Stimulated activated CD8-positive, alpha-beta memory T cell treated with anti-CD3 and anti-CD28 coated beads, Interleukin-12 subunit alpha, Interleukin-12 subunit beta, amount 100 ng/mL, for 24 hours (primary cell): ENCODE measurements around the gene NPC2.
"Not testable (repeated sequence)": the region's sequence is repeated elsewhere in the genome, so short reads cannot be mapped to it uniquely, and the experiment has no call there.

Source experiments
- DNase-seq: peaks from one replicate; pipeline ENCODE4 v3.0.0-alpha.2; 2020; ENCODE audit errors: extremely low read depth

NPC2 gene

DNA sequence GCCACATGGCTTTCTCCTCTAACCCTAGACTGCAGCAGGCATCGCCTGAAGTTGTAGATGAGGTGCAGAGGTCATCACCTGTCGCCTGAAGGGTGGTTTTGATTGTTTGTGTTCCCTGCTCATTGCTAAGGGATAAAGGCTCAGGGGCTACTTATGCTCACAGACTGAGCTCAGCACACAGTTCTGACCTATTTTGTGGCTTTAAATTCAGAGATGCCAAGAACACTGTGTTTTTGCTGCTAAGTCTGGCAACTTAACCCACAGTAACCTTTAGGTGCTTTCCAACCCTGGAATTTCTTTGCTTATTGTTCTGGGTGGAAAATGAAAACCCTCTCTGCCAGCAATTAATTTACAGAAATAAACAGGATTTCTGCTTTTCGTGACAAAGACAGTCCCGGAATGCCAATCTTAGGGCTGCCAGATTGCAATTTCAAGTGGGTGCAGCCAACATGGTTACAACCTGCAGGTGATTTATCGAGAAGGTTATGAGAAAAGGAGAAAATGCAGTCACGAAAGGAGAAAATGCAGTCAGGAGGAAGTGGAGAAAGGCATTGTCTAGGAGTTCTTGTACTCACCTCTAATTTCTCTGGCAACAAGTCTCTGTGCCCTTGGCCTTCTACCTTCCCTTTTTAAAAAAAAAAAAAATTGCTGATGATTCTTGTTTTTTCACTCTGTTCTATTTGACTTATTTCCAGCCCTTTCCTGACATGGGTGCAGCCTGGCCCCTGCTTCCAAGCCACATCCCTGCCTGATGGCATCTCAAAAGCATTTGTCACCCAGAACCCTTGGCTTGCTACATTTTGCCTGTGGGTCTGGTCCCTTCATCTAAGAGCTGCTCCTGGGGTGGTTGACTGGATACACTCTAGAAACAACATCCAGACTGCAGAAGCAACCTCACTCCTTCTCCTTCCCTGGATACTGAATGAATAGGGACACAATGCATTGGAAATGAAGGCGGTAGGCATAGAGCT lies 23.3 kb downstream of the NPC2 start:
- no peak for DNase-seq

DNA sequence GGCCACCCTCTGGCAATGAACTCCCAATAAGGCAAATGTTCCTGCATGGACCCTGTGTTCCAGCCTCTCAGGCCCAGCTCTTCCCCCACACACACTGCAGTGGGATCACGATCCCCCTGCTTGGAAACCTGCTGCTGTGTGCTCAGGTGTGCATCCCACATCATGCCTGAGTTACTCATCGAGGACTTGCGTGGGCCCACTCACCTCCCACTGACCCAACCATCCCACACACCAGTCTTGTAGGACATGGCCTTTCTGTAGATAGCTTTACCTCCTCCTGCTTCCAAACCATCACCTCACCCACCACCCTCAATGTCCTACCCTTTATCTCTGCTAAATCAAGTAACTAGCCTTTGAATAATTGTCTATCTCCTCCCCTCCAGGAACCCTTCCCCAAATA lies 24.6 kb downstream of the NPC2 start:
- no peak for DNase-seq

DNA sequence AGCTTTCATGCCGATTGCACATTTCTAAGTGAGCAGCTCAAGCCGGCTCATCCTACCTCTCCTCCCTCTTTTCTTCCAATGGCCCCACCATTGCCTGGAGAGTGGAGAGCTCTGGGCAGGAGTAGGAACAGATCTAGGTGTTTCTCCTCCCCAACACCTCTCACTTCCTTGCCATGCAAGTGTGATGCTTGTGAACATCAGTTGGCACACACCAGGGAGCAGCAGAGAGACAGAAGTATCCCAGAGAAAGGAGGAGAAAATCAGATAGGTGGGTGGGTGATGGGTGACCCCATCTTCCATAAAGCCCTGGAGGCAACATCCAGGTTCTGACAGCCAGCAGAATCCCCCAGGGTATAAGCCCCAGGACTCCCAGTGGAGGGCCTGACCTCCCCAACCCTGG lies 27.8 kb downstream of the NPC2 start:
- DNase-seq, result no peak

DNA sequence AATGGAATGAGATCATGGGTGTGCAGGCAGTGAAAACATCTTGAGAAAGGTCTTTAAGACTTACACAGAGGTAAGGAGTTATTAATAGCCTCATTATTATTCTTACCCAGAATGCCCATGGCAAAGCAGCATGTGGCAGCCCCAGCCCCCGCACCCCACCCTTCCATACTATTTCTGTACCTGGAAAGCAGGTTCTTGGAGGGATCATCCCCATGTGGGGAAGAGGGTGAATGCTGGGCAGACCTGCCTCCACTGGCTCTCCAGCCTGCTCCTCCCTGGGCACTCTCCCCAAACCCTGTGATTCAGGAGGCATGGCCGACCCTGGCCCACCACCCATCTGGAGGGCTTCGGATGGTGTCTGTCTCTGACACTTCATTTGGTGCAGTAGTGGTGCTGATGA lies 28.3 kb downstream of the NPC2 start:
- no peak for DNase-seq

DNA sequence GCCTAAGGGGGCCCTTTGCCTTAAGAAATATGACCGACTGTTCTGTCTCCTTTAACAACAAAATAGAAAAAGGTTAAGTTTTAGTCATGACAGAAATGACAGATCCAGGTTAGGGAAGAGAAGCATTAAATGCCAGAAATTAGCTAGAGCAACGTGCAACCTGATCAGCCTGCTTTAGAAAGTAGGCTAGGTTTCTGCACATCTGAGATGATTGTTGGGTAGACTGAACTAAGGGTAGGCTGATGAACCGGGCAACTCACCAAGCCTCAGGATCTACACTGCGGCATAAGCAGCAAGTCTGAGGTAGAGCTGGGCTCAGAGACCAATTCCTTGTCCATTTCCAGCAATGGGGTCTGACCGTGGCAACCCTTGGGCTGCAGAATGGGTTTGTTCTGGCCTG lies 29.4 kb downstream of the NPC2 start:
- DNase-seq, result no peak

DNA sequence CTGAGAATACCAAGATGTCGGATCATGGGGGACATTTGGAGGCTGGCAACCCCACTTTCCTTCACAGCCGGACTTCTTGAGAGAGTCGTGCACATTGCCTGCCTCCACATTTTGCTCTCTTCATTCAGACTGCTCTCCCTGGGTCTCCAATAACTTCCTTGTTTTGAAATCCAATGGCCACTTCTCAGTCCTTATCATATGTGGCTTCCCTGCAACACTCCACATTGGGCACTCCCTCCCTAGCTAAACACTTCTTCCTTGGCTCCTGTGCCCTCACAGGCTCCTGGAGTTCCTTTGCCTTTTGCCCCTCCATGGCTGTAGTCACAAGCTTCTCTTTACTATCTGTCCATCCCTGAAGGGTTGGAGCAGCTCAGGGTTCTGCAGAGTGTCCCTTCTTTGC lies 30.1 kb downstream of the NPC2 start:
- no peak for DNase-seq

DNA sequence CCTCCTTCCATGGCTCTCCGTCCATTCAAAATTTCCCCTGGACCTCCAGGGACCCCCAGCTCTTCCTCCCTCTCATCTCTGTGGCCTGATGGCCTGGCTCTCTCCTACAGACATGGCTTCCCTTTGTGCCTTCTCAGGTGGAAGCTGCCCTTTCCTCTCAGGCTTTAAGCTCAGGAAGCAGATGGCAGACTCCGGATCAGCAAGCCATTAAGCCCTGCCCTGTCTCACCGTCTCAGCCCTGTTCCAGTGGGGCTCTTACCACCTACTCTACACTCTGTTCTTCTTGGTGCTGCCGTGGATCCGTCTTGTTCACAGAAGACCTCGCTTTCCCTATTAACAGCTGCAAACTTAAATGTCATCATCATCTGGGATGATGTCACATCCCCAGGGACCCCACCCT lies 33.1 kb downstream of the NPC2 start:
- no peak for DNase-seq

DNA sequence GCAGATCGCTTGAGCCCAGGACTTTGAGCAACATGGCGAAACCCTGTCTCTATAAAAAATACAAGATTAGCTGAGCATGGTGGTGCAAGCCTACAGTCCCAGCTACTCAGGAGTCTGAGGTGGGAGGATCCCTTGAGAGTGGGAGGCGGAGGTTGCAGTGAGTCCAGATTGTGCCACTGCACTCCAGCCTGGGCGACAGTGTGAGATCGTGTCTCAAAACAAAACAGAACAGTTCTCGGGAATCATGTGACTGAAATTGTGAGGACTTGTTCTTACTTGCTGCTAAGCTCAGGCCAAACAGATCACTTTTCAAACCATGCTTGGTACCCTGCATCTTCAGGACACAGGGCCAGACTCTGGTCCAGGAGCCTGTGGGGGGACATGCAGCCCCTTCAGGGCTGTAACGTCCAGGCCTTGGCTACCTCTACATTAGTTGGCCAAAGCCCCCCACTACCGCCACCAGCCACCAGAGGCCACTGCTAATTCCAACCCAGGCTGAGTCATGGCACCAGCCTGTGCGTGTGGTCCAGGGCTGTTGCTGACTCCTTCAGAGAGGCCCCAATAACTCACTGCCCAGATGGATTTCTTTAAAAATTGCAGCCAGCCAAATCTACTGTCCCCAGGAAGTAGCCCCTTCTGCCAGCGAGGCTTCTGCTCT lies 33.7 kb downstream of the NPC2 start:
- DNase-seq, result no peak

DNA sequence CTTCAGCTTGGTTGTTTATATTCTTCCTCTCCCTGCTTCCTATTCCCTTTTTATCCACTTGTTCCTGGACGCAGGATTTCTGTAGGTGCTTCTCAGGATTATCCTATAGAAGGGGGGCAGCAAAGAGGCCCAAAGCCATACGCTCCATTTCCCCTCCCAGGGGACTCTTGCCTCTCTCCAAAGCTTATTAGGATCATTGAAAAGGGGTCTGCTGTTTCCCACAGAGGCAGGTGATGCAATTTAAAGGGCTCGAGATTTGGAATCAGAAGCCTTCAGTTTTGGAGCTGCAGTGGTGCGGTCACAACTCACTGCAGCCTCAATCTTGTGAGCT lies 35.6 kb downstream of the NPC2 start:
- DNase-seq, result no peak

DNA sequence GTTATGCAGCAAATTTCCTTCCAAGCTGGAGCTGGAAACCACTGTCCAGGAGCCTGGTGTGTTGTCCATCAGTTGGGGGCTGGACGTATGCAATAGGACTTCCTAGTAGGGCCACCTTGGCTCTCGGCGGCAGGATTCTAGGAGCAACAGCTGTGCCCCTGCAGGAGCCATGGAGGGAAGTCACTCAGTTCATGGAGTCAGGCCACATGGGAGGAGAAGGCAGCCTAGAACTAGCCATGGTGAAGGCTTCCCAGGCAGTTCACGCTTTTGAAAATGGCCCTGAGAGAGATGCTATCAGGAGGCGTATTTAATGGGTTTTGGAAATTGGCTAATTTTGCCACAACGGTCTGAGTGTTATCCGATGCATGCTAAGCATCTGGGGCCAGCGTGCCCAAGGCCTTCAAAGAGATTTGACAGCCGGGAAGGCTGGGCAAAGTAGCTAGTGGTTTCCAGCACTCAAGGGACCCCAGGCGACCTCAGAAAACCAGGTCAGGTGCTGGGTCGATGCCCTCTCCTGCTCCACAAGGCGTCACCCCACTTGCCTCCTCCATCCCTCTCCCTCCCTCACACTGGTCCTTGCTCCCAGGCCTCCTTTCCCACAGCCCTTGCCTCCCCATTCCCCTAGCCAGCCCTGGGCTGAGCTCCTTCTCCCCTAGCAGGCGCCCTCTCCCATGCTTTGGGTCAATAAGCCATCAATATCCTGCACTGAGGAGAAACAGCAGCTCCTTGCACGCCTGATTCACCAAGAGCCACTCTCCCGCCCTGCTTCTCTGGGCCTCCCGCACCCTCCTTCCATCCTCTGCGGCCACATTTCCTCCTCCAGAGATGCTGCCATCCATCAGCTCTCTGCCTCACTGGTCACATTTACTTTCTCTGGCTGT lies 36.2 kb downstream of the NPC2 start:
- DNase-seq, result no peak

DNA sequence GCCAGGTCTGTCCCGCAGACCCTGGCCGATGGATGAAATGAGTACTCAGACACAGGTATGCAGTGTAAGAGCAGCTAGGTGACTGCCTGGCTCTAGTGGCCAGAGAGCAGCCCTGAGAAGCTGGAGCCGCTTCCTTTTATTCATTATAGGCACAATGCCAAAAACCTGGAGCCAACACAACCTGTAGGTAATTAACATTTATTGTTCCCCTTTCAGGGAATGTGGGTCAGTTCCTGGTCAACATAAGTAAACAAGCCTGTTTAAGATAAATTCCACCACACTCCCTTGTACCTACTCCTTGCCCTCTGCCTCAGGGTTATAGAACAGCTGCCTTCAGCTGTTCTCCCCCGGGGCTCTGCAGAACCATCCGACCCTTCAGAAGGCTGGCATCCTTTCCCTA lies 38.7 kb downstream of the NPC2 start:
- DNase-seq, result not testable (repeated sequence)

DNA sequence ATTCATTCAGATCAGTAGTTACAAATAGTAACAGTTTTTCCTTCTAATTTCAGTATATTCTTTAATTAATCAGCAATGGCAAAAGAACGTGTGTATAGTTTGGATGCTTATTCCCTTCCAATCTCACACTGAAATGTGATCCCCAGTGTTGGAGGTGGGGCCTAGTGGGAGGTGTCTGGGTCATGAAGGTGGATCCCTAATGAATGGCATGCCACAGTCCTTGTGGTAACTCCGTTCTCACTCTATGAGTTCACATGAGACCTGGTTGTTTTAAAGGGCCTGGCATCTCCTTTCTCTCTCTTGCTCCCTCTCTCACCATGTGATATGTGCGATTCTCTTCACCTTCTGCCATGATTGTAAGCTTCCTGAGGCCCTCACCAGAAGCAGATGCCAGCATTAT lies 48.2 kb downstream of the NPC2 start:
- DNase-seq, result no peak

DNA sequence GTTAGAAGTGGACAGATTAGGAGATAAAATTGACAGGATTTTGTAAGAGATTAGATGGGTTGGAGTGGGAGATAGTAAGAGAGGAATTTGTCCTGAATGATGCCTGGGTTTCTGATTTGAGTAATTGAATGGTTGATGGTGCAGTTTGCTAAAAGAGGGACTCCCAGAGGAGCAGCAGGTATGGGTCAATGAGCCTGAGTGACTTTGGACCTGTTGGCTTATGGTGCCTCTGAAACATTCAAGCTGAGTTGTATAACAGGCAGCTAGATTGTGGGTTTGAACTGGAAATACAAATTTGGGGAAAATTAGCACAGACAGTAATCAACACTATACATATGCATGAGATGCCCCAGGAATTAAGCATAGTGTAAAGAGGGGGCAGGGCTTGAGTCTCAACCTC lies 50.3 kb downstream of the NPC2 start:
- DNase-seq, result no peak

DNA sequence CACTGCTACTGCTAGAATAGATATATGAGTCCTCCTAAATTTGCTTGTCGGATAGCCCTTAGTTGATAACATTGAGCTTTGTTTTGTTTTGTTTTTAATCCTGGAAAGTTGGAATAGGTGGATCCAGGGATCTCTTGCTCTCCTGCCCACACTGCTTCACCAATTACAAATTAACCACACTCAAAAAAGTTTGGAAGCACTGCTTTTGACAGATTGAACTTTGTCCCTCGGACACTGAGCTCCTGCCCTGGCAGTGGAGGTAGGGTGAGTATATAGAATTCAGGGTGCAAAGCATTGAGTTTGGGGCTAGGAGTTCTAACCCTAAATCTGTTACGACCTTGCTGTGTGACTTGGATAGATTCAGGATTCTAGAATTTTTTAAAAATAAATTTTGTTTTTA lies 52.0 kb downstream of the NPC2 start:
- no peak for DNase-seq

DNA sequence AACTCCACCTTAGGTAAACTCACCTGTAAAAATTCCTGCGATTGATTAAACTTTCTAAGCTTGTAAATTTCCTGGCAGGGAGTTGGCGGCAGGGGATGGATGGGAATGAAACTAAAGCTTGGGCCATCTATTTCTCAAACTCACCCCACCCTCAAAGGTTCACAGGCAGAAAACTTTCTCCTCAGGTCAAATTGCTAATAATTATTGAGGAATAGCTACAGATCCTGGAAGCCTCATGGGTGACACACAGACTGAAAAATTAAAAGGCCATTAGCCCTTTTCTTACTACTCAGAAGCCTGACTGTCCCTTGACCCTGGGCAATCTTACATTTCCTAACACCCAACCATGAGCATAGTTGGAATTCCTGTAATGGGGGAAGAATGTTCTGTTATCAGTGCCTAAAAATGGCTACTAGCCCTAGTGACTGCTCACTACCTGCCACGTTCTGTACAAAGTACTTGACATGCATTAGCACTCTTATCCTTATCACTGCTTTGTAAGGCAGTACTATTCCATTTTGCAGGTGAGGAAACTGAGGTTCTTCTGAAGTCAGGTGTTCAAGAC lies 54.7 kb downstream of the NPC2 start:
- DNase-seq, result no peak

DNA sequence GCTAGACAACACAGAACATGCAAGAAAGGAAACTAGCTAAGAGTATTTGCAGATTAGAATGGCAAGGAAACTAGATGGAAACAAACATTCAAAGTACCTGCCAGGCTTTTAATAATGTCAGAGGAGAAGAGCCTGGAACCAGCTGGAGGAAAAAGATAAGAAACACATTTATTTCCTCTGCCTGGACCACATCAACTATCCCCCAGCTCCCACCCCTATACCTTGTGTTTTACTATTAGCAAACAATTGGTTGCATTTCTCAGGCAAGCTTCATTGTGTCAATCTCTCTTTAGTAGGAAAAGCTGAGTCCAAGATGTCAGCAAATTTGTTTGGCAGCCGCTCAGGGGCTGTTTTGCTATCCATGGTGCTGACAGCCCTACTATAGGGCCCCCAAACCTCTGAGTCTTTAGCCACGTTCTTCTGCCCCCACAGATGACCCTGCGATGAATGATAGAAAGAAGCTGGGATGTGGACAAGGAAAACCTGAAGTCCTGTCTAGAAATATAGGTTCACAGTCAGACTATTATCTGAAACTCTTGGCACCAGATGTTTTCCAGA lies 55.5 kb downstream of the NPC2 start:
- DNase-seq, result no peak

DNA sequence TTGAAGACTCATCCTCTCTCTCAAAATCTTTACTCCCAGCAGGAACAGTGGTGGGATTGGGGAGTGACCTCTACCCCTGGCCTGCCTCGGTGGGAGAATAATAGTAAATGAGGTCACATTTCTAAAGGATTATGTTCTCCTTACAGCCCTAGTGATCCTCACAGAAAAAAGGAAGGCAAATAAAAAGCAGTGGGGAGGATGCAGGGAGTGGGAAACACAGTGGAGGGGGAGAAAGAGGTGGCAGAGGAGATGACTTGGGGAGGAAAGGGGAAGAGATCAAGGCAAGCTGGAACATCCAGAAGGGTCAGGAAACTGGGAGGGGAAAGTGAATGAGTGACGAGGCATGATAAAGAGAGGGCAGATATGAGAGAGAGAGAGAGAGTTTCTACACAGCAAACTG lies 58.8 kb downstream of the NPC2 start:
- DNase-seq, result no peak

DNA sequence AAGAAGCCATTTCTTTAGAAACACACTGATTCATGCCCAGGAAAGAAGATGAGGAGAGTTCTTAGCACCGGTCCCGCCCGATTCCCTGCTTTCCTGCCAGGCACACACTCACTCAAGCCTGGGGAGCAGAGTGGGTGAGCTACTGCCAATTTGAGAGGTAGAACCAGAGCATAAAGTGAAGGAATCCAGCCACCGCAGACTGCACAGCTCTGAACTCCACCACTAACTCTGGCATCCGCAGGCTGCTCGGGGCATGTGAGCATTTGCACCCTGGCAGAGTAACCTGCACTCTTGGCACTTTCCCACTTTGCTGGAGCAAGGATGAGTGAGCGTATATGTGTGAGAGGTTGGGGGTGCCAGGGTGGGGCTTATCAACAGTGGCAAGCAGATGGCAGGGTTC lies 63.1 kb downstream of the NPC2 start:
- DNase-seq, result no peak
